HG03565 (cell line): Measurements from ENCODE around the gene NETO1.

ENCODE experiments used
- ATAC-seq: cut with Tn5 transposase; IDR thresholded peaks from one replicate; pipeline ENCODE4 v1.9.1; 2021; ENCODE audit warnings: mild to moderate bottlenecking, moderate library complexity; ENCODE audit not compliant: unreplicated experiment

Gene NETO1

GRCh38 chr18:72738136-72738535 lies 129.7 kb downstream of the NETO1 start:
- ATAC-seq = no peak

- ATAC-seq = no peak
Observed at GRCh38 chr18:72727776-72728175, 140.0 kb downstream of the NETO1 start.

- ATAC-seq = no peak
Observed at GRCh38 chr18:72727038-72727655, 140.6 kb downstream of the NETO1 start.

- no peak for ATAC-seq
Observed at GRCh38 chr18:72726201-72726600, 141.6 kb downstream of the NETO1 start.

GRCh38 chr18:72721330-72721729 lies 146.5 kb downstream of the NETO1 start:
- no peak for ATAC-seq

- no peak for ATAC-seq
Observed at GRCh38 chr18:72720116-72720515, 147.7 kb downstream of the NETO1 start.

GRCh38 chr18:72704202-72704601 lies 163.6 kb downstream of the NETO1 start:
- no peak for ATAC-seq

GRCh38 chr18:72700961-72701710 lies 166.7 kb downstream of the NETO1 start:
- peak; percentile 62 for ATAC-seq

- ATAC-seq = no peak
Observed at GRCh38 chr18:72697706-72698105, 170.1 kb downstream of the NETO1 start.

- no peak for ATAC-seq
Observed at GRCh38 chr18:72692595-72692994, 175.2 kb downstream of the NETO1 start.
